ENCODE measurements around the gene FOXE3.

FOXE3 gene

DNA sequence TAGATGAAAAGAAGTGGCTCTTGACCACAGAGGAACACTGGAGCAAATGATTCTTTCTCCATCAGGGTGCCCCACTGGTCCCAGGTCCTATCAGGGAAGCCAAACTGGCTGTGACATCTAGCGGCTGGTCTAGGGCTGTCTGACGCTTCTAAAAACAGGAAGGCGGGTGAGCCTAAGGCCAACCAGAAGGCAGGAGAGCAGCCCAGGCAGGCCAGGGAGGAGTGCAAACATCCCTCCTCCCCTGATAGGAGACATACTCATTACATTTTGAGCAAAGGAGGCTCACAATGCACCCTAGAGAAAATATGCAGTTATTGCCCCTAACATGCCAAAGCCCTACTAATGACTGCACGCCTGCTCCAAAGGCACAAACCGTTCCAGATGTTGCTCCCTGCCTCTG, 10.4 kb upstream of the FOXE3 start:
- no peak for DNase-seq (ENCODE audit: low read depth)

DNA sequence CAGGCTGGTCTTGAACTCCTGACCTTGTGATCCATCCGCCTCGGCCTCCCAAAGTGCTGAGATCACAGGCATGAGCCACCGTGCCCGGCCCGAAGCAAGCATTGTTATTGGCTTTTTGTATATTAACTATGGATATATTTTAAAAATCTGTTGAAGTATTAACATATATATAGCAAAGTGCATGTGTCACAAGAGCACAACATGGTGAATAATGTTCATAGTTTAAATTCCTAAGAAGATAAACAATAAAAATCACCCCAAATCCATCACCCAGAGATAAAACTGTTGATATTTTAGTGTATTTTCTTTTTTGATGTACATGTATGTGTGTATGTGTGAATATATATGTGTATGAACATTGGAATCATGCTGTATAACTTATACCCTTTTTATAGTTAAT, 9.1 kb upstream of the FOXE3 start:
- DNase-seq (ENCODE audit: low read depth) = no peak

DNA sequence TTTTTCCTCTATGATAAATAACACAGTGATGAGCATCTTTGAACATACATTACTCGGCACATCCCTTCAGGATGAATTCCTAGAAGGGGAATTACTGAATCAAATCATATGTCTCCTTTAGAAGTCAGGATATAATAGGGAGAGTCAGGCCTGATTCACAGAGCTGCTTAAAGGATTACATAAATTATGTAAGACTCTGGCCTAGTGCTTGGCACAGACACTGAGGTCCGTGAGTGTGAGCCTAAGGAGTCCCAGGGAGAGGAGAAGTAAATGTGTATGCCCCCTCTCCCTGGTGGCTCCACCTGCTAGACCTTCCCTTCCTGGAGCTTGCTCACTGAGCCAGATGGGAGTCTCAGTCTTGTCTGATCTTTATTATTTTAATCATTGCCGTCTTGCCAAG, 8.6 kb upstream of the FOXE3 start:
- no peak for DNase-seq (ENCODE audit: low read depth)

DNA sequence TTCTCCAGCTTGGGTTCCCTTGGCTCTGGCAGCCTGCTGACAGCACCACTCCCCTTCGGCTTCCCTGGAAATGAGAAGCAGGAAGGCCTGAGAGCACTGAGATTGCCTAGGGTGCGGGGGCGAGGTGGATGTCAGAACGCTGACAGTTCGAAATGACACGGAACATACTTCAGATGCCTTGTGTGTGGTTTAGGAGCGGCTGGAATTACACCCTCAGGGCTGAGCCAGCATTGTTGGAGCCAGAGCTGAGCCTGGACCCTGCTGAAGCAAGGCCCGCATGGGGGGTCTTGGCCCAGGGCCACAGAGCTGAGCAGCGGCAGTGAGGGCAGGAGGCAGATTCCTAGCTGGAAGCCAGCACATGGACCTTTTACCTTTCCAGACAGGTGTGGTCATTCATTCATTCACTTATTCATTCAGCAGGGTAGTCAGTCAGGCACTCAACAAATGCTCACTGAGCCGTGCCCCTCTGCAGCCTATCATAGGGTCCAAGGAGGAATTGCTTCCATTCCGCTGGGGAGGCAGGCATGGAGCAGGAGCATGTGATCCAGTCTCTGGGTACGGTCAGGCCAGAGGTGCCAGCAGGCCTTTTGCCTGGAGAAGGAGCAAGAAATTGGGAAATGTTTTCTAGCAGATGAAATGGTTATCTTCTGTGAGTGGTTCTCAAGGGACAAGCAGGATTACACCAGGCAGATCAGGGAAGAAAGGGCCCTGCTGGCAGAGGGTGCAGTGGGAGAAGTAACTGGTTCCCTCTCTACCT, 6.6 kb upstream of the FOXE3 start:
- DNase-seq (ENCODE audit: low read depth) = no peak

DNA sequence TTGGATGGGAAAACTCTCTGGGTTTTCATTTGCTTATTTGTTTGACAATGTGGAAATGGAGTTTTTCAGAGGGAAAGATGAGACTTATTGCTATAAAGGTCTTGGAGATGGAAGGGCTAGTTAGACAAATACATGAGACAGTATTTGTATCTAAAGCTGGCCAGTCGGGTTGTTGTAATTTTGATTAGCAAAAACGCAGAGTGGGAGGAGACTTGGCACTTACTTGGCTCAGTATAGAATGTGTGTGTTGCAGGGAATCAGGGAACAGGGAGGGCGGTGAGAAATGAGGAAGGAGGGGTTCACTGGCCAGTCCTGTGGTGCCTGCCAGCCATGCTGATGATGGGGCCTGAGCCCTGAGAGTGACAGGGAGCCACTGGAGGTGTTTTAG, 6.0 kb upstream of the FOXE3 start:
- no peak for DNase-seq (ENCODE audit: low read depth)

DNA sequence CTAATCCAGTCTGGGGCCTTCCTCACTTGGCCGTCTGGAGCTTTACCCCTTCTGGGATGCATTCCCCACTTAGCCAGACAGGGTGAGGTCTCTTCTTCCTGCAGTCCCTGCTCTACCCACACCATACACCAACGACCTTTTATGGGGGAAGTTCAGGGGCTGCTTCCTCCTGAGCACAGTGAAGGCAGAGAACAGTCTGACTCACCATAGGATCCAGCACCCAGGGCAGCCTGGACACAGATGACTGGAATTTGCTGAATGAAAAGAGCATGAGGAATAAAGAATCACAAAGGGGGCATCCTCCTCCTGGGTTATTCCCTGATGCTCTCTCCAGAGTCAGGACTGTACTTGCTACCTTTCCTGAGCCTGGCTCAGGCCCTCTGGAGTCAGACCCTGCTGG, 4.6 kb upstream of the FOXE3 start:
- DNase-seq (ENCODE audit: low read depth) = no peak

DNA sequence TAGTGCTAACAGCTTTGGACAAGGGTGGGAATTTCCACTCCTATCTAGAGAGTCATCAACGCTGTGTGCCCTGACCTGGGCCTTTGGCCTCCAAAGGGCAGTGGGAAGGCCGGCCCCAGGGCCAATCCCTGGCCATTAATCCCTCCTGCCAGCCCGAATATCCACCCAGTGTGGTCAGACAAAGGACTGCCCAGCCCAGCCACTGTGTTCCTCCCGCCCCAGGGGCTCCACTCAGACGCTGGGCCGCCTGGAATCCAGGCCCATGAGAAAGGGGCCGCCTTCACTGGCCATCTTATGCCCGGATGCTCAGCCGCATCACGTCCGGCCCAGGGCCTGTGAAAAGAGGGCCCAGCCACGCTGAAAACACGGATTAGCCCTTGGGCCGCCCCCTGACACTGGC, 3.6 kb upstream of the FOXE3 start:
- DNase-seq (ENCODE audit: low read depth) = no peak

DNA sequence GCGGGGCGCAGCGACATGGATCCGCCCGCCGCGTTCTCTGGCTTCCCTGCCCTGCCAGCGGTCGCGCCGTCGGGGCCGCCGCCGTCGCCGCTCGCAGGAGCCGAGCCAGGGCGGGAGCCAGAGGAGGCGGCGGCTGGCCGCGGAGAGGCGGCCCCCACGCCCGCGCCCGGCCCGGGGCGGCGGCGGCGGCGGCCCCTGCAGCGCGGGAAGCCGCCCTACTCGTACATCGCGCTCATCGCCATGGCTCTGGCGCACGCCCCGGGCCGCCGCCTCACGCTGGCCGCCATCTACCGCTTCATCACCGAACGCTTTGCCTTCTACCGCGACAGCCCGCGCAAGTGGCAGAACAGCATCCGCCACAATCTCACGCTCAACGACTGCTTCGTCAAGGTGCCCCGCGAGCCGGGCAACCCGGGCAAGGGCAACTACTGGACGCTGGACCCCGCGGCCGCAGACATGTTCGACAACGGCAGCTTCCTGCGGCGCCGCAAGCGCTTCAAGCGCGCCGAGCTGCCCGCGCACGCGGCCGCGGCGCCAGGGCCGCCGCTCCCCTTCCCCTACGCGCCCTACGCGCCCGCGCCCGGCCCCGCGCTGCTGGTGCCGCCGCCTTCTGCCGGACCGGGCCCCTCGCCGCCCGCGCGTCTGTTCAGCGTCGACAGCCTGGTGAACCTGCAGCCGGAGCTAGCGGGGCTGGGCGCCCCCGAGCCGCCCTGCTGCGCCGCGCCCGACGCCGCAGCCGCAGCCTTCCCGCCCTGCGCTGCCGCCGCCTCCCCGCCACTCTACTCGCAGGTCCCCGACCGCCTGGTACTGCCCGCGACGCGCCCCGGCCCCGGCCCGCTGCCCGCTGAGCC, 459 bp downstream of the FOXE3 start:
- DNase-seq (ENCODE audit: low read depth) = no peak

DNA sequence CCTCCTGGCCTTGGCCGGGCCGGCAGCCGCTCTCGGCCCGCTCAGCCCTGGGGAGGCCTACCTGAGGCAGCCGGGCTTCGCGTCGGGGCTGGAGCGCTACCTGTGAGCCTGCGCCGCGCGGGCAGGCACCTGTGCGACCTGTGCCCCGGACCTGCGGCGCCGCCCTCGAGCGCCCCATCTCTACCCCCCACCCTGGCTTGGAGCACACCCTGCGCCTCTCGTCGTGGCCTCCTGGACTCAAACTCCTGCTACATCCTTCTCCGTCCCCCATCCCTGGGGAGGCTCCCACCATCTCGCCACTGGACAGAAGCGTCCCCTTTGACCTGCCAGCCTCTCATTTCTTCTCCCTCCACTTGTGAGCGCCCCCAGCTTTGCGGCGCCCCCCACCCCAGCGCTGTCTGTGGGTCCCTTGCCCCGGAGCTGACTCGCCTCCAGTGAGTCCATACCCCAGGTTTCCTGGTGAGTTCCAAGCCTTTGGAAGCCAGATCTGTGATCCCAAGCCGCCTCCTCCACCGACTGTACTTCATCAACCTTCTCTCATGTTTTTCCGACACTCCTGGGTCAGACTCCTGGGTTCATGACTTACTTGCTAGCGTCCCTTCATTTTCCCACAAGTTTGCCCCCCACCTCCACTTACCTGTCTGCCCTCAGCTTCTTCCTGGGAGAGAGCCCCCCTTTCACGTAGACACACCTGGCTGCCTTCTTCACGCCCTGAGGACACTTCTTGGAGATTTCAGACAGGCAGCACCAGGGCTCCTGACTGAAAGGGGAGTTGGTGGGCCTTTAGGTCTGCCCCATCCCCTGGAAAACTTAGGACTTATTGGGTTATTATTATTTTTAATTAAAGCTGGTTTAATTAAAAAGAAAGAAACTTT, 1.3 kb downstream of the FOXE3 start:
- DNase-seq (ENCODE audit: low read depth) = no peak

DNA sequence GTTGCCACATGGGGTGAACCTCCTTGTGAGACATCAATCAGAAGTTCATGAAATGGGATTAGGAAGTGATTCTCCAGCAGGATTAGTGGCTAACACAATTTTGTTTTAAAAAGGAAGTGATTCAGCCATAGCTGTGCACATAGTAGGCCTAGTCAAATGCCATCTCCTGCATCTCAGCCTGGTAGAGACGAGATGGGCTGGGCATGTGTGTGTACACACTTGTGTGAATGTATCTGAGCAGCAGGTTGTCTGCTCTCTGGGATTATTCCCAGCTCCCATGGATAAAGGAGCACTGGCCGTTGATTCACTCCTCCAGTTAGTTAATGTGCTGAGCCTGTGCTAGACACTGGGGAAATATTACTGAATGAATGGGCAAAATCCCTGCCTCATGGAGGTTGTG, 2.0 kb downstream of the FOXE3 start:
- DNase-seq (ENCODE audit: low read depth) = no peak

DNA sequence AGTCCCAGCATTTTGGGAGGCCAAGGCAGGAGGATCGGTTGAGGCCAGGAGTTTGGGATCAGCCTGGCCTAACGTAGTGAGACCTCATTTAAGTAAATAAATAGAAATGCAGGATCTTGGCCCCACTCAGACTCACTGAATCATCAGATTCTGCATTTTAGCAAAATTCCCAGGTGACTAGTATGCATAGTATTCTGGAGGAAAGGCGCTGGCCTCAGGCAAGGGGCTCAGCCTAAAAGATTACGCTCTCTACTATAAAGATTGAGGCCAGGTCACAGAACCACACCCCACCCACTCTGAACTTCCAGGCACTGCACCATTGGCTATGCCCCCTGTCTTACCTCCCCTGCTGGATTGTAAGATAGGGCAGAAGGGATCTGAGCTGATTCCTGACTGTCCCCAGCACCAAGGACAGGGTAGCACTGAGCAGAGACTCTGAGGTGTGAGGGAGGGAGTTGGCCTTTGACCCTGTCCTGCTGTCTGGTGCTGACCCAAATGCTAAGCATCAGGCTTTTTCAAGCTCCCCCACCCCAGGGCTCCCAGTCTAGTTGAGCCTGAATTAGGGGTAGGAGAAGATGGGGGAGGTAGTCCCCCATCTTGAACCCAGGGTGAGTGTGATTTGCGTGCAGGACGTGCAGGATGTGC, 2.7 kb downstream of the FOXE3 start:
- no peak for DNase-seq (ENCODE audit: low read depth)

DNA sequence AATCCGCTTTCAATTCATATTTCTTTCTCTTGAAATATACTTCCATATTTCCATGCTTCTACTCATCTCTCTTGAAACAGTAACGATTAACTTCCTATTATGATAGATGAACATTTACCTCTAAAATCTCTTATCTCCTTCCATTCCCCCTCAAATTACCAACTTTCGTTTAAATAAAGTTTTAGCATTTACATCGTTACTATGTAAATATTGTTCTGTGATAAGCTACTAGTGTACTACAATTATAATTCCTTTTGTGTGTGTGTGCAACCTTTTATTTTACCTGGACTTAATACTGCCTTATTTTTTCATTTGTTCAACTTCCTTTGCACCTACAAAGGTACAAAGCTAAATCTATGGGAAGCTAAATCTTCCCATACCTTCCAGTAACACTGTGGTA, 4.5 kb downstream of the FOXE3 start:
- no peak for DNase-seq (ENCODE audit: low read depth)

DNA sequence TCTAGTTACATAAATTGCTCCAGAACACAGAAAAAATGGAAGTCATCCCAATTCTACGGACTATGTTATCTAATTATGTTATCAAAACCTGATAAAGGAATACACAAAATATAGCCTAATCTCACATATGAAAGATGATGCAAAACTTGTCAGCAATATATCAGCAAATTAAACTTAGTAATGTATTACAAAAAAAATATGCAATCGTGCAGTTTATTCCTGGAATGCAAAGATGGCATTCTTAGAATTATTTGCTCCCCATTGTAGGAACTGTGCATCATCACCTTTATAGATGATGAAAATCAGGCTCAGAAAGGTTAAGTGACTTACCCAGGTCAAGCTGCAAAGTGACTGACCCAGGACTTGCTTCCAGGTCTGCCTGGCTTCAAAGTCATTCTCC, 7.8 kb downstream of the FOXE3 start:
- no peak for DNase-seq (ENCODE audit: low read depth)

DNA sequence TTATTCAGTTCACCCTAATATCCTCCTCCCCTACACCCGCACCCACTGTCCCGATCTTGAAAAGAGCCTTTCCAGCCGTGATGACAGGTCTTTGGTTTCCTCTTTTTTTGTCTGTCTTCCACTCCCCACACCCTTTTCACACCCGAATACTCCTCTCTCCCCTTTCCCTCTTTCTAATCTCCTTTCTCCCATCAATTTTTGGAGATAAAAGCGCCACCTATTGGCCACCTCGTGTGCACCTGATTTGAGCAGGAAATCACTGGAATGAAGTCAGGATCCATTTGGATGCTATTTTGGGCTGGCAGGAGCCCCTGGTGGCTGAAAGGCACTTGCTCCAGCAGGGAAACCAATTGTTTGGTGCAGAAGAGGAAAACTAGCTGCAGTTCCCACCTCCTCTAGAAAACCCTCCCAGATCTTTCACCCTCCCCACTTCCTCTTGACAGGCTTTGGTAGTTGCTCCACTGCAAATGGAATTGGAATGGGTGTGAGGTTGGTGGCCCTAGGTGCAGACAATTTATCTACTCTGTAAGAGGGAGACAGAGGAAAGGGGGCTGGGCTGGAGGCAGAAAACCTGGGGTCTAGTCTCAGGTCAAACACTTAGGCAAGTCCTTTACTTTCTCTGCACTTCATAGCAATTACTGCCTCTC, 8.4 kb downstream of the FOXE3 start:
- DNase-seq (ENCODE audit: low read depth) = no peak

DNA sequence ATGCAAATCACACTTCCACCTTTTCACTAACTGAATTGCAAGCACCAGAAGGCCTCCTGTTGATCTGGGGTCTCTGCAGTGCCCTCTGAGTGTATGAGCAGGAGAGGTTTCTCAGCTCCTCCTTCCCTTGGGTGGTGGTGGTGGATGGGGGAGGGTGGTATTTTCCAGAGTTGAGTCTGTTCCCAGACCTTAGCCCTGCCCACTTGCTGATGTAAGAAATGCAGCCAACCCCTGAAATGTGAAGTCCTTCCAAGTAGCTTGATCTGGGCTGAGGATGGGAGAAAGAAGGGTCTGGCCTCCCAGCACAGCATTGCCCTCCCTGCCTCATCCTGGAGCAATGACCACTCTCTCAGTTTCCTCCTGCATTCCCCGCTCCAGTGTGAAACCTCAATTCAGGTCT, 15.4 kb downstream of the FOXE3 start:
- DNase-seq (ENCODE audit: low read depth) = no peak

DNA sequence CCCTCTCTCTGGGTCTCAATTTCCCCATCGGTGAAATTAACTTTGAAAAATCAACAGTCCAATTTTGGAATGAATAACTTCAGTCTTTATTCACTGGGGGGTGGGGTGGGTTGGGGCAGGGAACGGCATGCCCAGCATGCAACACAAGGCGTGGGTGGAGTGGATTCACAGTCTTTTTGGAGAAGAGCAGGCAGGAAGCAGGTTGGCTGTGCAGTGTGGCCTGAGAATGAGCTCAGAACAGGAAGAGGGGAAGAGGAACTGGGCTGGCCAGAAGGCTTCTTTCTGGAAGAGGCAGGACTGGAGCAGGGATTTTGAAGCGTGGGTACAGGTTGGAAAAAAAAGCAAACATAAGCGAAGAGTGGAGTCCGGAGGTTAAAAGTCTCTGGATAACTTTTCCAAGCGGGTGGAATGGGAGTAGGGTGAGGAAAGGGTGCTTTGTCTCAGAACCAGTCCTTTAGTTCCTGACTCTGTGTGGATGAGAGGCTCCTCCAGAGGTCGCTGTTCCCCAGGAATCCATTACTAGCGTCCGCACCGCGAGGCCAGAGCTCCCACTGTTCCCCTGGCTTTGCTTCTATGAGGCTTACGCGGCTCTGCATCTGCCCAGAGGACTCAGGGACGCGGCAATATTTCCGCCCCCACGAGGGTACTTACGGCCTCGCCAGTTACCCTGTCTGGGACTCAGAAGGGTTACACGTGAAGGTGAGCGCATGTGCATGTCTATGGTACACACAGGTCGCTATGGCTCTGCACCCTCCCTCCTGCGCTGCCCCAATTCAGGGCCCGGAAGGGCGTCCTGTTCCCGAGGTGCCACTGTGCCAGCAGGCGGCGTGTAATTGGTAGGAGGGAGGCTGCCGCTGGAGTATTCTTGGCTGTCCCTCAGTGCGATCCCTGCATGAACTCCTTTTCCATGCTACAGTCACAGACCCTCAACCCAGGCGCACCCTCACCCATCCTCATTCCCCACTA, 16.3 kb downstream of the FOXE3 start:
- no peak for DNase-seq (ENCODE audit: low read depth)

DNA sequence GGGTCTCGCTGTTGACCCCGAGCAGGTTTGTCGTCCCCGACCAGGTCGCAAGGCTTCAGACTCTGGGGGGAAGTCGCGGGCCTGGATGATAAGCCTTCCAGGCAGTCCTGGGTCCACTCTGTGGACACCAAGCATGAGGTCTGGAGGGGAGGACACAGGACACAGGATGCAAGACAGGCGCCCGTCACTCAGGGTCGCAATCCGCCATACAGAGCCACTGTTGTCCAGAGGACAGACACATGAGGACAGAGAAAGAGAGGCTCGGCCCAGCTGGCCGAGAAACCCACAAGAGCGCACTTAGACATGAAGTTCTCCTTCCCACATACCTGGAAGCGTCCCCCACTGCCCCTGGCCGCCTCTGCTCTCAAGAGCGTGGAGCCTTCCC, 16.9 kb downstream of the FOXE3 start:
- no peak for DNase-seq (ENCODE audit: low read depth)

DNA sequence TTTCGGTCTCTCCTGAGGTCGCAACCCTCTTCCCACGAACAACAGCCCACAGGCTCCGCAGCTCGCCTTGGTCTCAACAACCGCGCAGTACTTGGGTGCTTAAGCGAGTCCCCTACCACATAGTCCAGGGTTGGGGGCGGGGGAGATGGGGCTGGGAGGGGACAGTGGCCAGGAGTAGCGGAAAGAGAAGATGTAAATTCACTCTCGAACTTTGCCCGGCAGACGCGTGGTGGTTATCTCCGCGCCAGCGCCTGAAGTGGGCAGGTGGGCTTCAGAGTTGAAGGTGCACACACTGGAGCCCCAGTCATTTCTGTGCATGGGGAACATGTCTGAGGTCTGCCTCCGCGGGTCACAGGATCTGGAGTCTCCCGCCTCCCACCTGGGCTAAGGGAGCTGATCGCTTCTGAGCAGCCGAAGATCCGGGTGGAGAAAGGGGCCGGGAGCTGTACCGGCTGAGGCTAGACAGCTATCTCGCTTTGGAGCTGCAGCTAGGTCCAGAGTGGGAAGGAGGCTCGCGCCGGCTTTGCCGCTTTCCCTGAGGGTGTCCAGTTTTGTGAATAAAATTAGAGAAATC, 17.5 kb downstream of the FOXE3 start:
- no peak for DNase-seq (ENCODE audit: low read depth)

DNA sequence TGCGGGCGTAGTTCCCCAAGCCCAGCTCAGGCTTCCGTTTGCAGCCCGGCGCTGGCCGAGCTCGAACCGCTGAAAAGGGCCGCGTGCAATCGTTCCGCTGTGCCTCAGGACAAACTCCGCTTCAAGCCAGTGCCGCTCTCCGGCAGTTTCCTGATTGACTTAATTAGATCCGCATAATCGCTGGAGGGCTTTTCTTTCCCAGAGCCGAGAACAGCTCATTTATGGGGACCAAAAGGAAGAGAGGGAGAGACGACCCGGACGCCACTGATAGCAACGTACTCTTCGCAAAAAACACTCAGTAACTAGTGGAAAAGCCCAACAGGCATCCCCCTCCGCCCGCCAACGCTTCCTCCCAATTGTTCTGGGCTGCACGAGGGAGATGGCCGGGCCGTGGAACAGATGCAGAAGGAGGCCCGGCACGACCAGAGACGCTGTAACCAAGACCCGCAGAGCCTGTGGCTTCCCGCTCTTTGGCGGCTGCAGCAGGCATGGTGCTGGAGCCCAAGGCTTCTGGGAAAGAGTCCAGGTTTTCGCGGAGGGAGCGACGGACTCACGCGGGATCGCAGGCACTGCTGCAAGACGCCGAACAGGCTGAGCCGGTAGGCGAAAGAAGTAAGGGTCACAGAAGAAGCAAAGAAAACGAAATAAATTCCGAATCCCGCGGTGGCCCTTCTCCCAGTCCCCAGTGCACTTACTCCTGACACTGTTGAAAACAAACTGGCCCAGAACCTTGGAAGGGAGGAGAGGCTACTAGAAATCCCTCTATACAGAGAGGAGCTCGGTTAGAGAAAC, 18.2 kb downstream of the FOXE3 start:
- DNase-seq (ENCODE audit: low read depth) = no peak

All from stimulated activated CD8-positive, alpha-beta memory T cell treated with anti-CD3 and anti-CD28 coated beads, Interleukin-4, amount 100 ng/mL, for 24 hours (primary cell).